HG03095 (cell line): ENCODE data around the gene VILL.

ENCODE experiments used
- ATAC-seq: cut with Tn5 transposase; IDR thresholded peaks from one replicate; pipeline ENCODE4 v1.9.1; 2021; ENCODE audit warnings: moderate library complexity; ENCODE audit not compliant: unreplicated experiment

VILL gene

DNA sequence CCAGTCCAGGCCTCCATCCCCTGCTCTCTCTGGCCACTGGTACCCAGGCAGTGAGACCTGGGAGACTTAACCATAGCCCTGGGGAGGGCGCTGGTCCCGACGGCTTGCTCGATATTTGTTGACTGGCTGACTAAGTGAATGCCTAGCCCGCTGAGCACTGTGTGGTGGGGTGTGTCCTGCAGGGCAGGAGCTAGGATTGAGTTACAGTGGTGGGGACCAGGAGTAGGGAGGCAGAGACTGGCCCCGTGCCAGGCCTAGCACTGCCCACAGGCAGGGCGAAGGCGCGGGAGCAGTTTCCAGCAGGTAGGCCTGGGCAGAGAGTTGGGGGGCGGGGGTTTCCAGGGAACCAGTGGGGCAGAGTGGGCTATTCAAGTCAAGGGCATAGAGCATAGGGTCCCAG lies at the start of gene VILL:
Gene VILL (plus strand): TSS at position 260 of the 400 bp plus-strand sequence. CDS start 2,887 bp downstream, outside the sequence.
- no peak for ATAC-seq

DNA sequence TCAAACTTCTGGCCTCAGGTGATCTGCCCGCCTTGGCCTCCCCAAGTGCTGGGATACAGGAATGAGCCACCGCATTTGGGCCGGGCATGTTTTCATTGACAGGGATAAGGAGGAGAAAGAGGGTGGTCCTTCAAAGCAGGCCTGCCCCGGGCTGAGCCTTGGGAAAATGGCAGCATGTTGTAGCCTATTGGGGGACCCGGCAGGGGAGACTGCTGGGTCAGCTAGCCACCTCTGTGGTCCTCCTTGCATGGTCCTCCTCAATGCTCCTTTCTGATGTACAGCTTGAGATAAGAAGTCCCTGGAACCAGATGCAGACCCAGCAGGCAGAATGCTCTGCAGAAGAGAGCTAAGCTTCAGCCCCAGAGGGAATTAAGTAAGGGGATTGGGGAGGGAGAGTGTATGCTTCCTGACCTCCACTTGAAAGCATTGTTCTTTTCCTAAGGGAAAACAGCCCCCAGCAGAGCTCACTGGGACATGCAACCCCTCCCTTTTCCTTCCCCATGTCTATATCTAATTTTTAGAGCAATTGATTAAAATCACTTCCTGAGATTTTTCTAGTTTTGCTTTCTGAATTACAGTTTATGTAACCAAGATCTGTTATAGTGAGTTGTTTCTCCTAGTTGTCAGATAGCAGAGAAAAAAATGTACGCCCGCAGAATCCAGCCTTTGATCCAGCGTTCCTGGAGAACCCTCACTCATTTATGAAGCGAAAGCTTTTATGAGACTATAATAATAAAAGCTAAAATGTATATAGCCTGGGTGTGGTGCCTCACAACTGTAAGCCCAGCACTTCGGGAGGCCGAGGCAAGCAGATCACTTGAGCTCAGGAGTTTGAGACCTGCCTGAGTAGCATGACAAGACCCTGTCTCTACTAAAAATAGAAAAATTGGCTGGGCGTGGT lies 48.7 kb upstream of the VILL start:
- no peak for ATAC-seq

DNA sequence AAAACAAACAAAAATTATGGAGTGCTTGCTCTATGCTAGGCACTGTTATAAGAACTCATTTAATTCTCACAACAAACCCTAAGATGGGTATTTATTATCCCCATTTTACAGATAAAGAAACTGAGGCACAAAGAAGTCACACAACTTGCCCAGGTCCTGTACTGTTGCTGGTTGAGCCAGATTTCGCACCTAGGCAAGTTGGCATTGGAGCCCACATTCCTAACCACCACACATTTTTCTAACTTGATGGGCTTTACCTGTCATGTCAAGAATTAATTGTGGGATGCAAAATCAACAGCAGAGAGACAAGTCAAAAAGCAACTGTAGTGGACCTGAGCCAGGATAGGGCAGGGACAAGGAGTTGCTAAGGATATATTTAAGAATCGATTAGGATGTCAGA lies 47.9 kb upstream of the VILL start:
- no peak for ATAC-seq

DNA sequence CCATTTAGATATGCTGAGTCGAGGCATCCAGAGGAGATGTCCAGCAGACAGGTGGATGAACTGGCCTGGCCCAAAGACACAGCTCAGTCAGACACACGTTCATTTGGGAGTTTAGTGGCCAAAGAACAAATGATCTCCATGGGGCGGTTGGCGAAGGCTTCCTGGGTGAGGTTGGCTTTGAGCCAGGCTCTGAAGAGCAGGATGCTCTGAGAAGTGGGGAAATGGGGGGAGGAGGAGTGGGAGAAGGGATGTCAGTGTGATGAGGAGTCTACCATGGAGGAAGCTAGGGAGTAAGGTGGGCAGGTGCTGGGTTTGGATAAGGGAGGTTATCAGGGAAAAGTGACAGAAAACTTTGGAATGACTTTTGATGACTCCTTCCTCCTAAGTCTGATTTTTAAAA lies 47.5 kb upstream of the VILL start:
- ATAC-seq = no peak

DNA sequence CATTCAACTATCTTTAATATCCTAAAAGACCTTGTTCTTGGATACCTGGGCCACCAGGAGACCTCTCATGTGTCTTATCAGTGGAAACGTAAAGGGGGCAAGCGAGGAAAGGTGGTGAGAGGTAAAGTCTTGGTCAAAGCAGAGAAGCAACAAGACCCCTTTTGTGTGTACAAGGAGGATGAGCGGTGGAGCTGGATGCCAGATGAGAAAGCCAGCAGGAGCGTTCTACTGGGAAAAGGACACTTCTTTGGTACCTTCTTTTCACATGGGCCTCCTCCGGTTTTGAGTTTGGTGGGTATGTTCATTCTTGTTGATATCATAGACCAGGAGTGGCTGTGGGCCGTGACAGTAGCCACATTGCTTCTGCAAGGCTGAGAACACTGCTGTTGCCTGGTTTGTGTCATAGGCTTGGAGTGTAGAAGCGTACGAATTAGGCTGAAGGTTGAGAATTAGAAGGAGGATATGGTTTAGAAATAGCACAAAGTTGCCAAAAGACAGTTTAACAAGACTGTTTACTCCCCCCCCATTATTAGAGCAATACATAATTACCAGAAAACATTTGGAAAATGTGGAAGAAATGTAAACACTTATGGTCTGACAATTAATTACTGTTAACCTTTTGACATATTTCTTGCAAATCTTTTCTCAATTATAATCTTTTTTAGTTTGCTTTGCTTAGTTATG lies 46.8 kb upstream of the VILL start:
- no peak for ATAC-seq

DNA sequence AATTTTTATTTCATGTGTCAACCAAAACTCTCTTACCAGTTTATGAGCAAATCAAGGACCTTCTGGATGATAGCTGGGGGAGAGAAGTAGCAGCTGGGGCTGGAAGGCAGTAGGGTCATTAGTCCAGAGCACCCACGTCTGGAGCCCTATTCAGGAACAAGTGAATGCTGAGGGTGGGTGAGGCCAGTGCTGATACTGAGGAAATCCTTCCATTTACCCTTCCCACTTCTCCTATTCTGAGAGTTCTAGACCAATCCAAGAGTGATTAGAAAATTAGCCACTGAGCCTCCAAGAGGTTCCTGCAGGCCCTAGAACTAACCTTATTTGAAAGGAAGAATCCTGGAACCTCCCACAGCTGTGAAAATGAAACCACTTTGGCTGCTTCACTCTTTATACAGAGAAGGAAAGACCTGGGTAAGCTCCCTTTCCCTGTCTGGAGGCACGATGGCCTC lies 46.2 kb upstream of the VILL start:
- no peak for ATAC-seq

DNA sequence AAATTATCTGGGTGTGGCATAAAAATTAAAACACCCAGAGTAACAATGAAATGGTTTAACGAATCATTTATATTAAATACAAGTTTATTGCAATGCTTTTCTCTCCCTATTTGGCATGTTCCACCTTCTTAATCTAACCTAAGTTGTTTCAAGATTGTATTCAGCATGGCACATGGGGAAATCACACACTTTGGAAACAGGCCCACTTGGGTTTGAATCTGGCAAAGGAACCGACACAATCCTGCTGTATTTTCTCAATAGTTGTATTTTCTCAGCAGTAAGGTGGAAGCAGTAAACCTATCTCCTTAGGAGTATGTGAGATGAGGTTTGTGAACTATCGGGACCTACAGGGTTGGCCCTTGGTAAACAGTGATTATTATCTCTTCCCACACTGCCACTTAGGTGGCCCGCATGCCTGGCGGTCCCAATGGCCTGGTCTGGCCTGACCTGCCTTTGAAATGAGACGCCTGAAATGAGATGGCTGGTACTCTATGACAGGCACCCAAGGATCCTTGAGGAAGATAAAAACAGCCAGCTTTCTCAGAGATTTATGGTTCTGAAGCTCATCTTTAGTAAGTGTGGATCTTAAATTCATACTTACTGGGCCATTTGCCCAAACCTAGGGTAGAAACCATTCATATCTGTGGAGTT lies 45.3 kb upstream of the VILL start:
- ATAC-seq = no peak

DNA sequence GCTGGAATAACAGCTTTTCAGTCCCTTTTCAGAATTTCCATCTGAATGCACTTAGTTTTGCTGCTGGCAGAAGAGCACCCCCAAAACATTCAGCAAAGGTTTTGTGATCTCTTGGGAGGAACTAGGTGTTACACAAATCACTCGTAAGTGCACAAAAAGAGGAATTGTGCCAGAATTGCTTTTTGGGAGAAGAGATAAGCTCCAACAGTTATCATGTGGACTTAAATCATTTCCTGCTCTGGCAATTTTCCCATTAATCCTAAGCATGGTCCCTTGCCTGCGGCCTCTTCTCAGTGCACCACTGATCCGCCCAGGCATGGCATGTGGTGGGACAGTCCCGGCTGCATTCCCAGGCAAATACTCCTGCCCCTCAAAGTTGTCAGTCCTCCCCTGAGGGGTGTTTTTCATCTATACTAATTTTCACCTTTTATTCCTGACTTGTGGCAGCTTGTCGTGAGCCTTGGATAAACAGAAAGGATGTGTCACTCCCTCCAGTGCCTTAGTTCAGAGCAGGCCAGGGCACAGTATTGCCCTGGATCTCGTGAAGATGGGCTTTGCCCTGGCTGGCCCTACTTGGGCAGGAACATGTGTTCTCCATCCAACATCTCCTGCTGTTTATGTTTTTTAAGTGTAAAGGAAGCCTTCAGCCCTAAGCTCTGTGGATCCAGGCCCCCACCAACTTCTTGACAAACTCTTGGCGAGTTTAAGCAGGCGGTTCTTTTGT lies 44.6 kb upstream of the VILL start:
- ATAC-seq = no peak

DNA sequence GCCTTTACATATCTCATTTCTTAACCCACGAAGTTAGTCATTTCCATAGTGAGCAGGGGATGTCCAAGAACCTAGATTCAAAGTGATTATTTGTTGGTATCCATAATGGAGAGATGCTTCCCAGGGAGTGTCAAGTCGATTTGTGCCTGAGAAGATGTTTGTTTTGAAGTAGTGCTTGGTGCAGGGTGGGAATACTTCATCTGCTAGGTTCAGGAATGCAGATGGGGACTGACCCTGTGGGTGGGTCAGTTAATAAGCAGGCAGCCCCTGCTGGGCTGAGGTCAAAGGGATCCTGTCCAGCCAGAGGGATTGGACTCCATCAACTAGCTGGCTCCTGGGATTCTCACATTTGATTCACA lies 44.1 kb upstream of the VILL start:
- no peak for ATAC-seq

DNA sequence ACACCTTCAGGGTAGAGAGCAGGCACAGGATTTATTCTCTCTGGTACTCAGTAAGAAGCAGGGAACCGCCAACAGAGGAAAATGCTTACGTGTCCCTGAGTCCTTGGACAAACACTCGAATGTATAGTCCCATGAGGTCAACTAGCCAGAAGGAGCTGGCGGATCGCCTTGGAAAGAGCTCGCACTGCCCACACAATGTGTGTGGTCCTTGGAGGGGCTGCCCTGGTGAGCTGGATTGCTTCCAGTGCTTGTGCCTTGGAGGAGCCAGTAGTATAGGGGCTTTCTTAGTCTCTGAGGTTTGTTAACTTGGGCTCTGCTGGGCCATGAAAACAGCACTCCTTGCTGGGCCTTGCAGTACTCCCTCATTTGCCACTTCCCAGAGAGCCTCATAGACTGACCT lies 40.7 kb upstream of the VILL start:
- ATAC-seq = no peak

DNA sequence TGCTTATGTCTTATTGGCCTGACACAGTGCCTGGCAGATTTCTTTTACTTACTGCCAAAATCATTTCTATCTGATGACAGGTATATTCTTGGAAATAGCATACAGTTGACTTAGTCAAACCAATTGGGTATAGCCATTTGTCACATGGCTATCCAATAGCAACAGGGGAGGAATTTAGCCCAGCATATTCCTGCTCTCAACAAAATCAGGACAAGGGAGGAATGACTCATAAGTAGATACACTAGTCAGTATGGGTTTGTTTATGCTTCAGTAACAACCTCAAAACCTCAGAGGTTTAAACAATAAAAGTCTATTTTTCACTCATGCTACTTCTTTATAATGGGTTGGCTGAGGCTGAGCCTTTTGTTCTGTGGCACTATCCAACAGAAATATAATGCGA lies 38.0 kb upstream of the VILL start:
- no peak for ATAC-seq

DNA sequence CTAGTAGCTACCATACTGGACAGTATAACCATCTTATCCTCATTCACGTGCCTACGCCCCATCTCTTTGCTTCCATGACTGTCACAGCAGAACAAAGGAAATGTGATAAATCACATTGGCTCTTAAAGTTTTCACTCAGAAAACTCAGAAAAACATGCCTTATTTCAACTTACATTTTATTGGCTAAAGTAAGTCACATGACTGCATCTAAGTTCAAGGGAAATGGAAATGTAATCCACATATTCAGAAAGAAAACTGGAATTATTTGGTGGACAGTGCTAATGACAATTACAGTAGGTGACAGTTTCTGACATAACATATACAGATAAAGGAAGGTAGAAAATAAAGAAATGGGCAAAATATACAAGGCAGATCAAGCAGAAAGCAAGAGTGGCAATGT lies 37.4 kb upstream of the VILL start:
- ATAC-seq = no peak

DNA sequence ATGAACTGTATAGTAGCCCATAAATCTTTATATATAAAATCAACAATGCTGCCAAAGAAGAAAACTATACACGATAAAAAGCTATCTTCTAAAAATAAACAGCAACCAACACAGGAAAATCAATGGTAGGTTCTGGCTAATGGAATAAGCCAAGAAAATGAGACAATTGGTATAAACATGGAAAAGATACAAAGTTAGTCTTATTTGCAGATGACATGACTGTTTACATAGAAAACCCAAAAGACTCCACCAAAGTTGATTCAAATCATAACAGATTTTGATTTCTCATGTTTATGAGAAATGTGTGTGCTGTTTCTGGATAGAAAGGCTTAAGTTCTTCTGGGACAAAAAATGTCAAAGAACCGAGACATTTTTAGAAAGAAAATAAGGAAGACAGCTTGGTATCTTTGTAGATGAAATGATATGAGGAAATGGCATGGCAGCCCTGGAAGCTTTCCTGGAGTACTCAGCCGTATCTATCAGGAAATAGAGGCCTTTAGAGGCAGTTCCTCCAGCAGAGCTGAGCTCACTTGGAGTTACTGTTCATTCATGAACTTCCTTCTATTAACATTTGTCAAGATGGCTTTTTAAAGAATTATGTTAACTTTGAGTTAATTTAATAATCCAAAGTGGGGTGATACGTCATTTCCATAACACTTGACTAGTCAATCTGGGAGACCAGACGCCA lies 36.7 kb upstream of the VILL start:
- no peak for ATAC-seq

DNA sequence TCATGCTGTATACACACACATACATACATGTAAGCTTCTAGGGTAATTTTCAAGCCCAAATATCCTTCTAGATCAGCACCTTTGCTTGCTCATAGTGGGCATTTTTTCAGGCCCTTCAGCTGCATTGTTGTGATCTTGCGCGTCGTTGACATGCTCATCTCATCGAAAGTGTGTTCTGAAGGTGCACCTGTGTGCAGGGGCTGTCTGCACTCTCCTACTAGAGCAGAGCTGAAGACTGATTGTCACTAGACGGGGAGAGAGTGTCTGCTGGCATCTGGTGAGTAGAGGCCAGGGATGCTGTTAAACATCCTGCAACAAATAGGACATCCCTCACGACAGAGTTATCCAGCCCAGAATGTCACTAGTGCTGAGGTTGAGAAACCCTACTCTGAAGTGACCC lies 35.7 kb upstream of the VILL start:
- no peak for ATAC-seq

DNA sequence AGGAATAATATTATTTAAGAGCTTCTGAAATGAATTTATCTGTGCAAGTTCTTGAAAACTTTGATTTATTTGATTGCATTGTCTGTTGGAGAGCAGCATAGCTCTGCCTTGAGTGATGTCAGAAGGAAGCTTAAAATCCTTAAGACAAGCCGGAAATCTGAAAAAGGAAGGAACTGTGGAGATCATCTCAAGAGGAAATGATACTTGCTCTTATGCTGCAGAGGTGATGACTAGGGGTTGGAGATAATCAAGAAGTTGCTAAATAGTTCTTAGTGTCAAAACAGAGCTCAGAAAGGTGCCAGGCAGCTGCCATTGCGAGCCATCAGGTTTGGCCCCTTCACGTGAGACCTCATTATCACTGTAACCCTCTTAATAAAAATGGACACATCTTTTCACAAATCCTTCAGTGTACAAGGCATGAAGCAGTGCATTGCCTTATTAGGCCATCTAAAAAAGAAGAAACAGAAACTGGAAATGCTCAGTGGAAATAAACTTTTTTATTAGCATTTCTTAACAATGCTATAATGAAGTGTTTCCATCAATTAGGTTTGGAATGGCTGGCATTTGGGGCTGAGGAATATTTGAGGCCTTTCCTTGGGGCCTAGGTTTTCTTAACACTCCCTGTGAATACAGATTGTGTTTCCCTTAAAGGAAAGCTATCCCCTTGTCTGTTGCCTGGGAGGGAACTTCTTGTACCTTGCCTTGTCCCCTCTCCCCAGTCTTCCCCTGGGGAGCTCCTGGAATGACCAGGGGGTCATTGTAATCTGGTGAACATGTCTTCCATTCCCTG lies 34.5 kb upstream of the VILL start:
- no peak for ATAC-seq

DNA sequence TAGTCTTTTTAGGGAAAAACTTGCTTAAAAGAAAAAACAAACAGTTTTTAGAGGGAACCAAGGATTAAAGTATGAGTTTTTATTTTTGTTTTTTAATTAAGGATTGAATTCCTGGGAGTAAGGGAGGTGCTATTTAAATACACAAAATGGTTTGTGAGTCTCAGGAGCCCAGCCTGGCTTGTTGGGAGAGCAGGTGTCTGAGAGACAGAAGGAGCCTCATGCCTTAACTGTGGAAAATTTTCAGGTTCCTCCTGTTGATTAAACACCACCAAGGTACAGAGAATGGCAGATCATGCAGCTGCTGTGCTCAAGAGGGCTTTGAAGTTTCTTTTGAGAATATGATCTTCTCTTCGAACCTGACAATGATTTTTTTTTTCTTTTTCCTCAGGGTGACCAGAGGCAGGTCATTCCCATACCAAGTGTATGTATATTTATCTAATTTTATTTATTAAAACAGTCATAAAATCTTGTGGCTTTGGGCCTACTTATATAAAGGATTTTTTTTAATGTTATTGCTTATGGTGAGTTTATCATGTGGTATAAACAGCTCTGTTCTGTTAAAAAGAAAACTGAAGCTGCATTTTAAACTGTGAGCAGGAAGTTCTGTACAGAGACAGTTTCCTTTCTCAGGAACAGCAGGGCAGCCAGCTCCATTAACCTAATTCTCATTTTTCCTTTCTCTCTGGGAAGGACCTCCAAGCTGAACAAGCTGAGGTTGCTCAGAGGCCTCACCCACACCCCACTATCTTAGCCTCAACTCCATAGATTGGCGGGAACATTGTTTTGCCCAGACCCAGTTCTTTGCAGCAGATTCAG lies 33.7 kb upstream of the VILL start:
- no peak for ATAC-seq

DNA sequence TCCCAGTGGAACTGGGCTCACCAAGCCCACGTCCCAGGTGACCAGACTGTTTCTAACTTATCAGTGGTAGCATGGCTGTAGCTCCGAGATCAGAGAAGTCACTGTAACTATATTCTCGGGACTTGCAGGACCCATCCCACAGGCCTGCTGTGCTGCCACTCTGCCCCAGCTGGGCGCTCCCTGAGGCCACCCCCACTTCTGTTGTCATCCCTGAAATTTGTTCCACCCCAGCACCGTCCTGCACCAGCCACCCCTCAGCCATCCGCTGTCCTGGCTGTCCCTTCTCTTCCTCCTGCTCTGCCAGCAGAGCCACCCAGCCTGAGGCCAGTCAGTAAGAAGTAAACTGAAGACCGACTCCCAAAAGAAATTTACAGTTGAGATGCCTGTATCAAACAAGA lies 33.0 kb upstream of the VILL start:
- no peak for ATAC-seq

DNA sequence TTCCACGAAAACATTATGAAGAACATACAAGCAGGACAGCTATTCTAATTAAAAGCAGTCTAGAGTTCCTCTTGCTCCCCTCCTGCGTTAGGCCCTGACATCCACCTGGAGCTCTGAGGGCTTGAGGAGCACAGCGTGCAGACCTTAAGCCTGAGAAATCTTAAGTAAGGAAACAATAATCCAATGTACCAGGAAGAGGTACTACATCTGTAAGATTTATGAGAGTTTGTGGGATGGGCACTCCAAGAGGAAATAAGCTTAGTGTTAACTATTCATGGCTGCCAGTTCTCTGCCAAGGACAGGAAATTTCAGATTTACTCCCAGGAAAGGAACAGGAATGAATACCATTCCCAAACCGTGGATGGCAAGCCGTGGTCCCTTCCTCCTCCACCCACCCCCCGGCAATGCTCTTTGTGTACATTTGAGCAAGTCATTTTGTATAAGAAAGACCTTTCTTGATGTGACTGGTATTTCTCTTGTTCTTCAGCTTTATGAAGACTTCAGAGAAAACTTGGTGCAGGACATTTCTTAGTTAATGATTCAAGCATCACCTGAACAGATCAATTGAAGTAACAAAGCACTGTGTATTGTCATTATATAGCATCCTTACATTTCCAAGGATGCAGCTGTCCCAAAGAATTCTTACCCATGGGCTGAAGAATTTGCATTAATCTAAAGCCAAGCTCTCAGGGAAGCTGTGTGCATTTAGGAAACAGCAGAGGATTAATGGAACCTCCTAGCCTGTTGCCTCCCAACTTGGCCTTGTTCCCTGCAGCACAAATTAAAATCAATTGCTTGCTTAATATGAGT lies 28.8 kb upstream of the VILL start:
- ATAC-seq = no peak
